GM12878 (cell line): Measurements from ENCODE around the gene FOLR3. TPM values are rescaled to one million over a fixed set of nuclear protein-coding genes. Genes with fewer than 3 reads are reported as not detected.

ENCODE experiments used
- ATAC-seq: fragments of 200-7000 bp; cut with Tn5 transposase; 3 replicates; pipeline ENCODE4 v1.9.1; 2020; ENCODE audit warnings: mild to moderate bottlenecking, moderate library complexity
- BruUV-seq: library from RNA; stranded (reverse); fragments of 400-500 nt; replicated peaks from 2 replicates; lab custom pipeline; 2021; lab: Mats Ljungman, UMichigan
- CTCF ChIA-PET: fragments of 300-600 bp; sonication (Branson Sonifier 250); formaldehyde crosslinking; extraction: SDS; loops from one replicate; lab custom pipeline; 2021; ENCODE audit warnings: inconsistent platforms; lab: Yijun Ruan, JAX
- POLR2A ChIA-PET: fragments of 350-600 bp; formaldehyde crosslinking; extraction: SDS; loops from one replicate; lab custom pipeline; 2021; ENCODE audit warnings: inconsistent platforms; lab: Charles Lee
- RAD21 ChIA-PET: fragments of 300-600 bp; sonication (Branson Sonifier 250); formaldehyde crosslinking; loops from one replicate; lab custom pipeline; 2023; ENCODE audit warnings: antibody characterized with exemption; ENCODE audit not compliant: unreplicated experiment; lab: Charles Lee
- SMC1A ChIA-PET: fragments of 300-600 bp; sonication (Branson Sonifier 250); formaldehyde crosslinking; loops from one replicate; lab custom pipeline; 2023; ENCODE audit not compliant: unreplicated experiment, uncharacterized antibody; lab: Charles Lee
- DNase-seq: peaks from one replicate; pipeline ENCODE4 v3.0.0-alpha.2; 2011; ENCODE audit warnings: low read depth, low spot score
- FAIRE-seq: peaks from 3 replicates; lab custom pipeline; 2011; peaks lifted over from hg19 to GRCh38; lab: Jason Lieb, UNC
- H2AFZ ChIP-seq: 2 replicates; pipeline ENCODE4 v1.6.0; 2011; ENCODE audit warnings: low read depth, low read length, control low read depth; ENCODE audit not compliant: control insufficient read depth
- H3K27ac ChIP-seq: 2 replicates; pipeline ENCODE4 v1.5.1; 2011; ENCODE audit warnings: control low read depth; ENCODE audit not compliant: control insufficient read depth, insufficient read depth
- H3K27me3 ChIP-seq, 2 experiments: replicated peaks in 1 of 2; 2 replicates each; pipeline versions ENCODE4 v1.6.0 to v1.6.1; 2011; ENCODE audit warnings: low read length in 1 of 2; ENCODE audit not compliant: control insufficient read depth in 2 of 2, insufficient read depth in 2 of 2
- H3K36me3 ChIP-seq, 2 experiments: 2 replicates each; pipeline ENCODE4 v1.5.1; 2011; ENCODE audit warnings: low read length in 1 of 2; ENCODE audit not compliant: control insufficient read depth in 2 of 2, insufficient read depth in 2 of 2
- H3K4me1 ChIP-seq: 2 replicates; pipeline ENCODE4 v1.6.1; 2011; ENCODE audit warnings: mild to moderate bottlenecking, low read length, moderate library complexity, mixed read lengths; ENCODE audit not compliant: control insufficient read depth, insufficient read depth
- H3K4me2 ChIP-seq: 2 replicates; pipeline ENCODE4 v1.6.0; 2011; ENCODE audit warnings: control low read depth; ENCODE audit not compliant: control insufficient read depth, insufficient read depth
- H3K4me3 ChIP-seq: fragments of 200-600 bp; sonication (generic); 2 replicates; pipeline ENCODE4 v1.5.1; 2016
- H3K79me2 ChIP-seq: 2 replicates; pipeline ENCODE4 v1.6.0; 2011; ENCODE audit warnings: low read length; ENCODE audit not compliant: control insufficient read depth, insufficient read depth
- H3K9ac ChIP-seq: 2 replicates; pipeline ENCODE4 v1.8.0; 2011; ENCODE audit warnings: low read length, control low read depth, mixed read lengths; ENCODE audit not compliant: control insufficient read depth, insufficient read depth
- H3K9me3 ChIP-seq: replicated peaks from 3 replicates; pipeline ENCODE4 v1.5.1; 2011; ENCODE audit warnings: mild to moderate bottlenecking, low read length; ENCODE audit not compliant: control insufficient read depth, insufficient read depth
- H4K20me1 ChIP-seq: 2 replicates; pipeline ENCODE4 v1.6.0; 2011; ENCODE audit not compliant: control insufficient read depth, insufficient read depth
- ATF2 ChIP-seq: IDR thresholded peaks from 2 replicates; pipeline ENCODE4 v1.6.1; 2012; ENCODE audit warnings: low read length, inconsistent platforms
- BCL11A ChIP-seq: IDR thresholded peaks from 2 replicates; pipeline ENCODE4 v1.6.1; 2011; ENCODE audit warnings: low read depth, low read length
- KLF5 ChIP-seq: fragments of 450-650 bp; IDR thresholded peaks from 2 replicates; pipeline ENCODE4 v1.6.1; 2014; ENCODE audit warnings: mild to moderate bottlenecking; ENCODE audit not compliant: partially characterized antibody
- NFYA ChIP-seq: IDR thresholded peaks from 2 replicates; pipeline ENCODE4 v1.6.1; 2011; ENCODE audit warnings: low read depth, mild to moderate bottlenecking, low read length, improper control_type of control experiment, borderline replicate concordance
- SMAD1 ChIP-seq: fragments of 450-650 bp; IDR thresholded peaks from 2 replicates; pipeline ENCODE4 v1.6.1; 2018; ENCODE audit warnings: mild to moderate bottlenecking, low read depth; ENCODE audit not compliant: partially characterized antibody
- WGBS: methylation state at CpG from one replicate; pipeline ENCODE4 v1.1.6; 2016; ENCODE audit warnings: low lambda C conversion rate; ENCODE audit not compliant: insufficient replicate concordance, insufficient coverage; ENCODE audit errors: missing lambda C conversion rate; 5-methylcytosine and 5-hydroxymethylcytosine counted together
- in situ Hi-C: fragments of 300-500 bp; cut with MboI; formaldehyde crosslinking; loops from 9 replicates; pipeline ENCODE4 v1.14.3; 2018; ENCODE audit warnings: mixed read lengths
- intact Hi-C: fragments of 100-400 bp; cut with micrococcal nuclease; formaldehyde crosslinking; loops from one replicate; pipeline ENCODE4 v1.14.2; 2022; ENCODE audit not compliant: unreplicated experiment
- polyA plus RNA-seq, 11 experiments: library from polyadenylated mRNA; depleted of rRNA in 4 of 11; unstranded in 6 of 11; stranded (reverse) in 5 of 11; fragments of >200 nt; fragmentation: Nextera tagmentation in 4 of 11; fragmentation: Illumina TruSeq in 1 of 11; extraction: Ambion mirVana in 4 of 11; extraction: Trizol in 1 of 11; gene quantifications; 1 replicate in 1 of 11; 2 replicates in 10 of 11; pipeline versions ENCODE4 v1.2.1 to v1.2.3, GENCODE V29; 2011 to 2016; ENCODE audit warnings: inconsistent platforms in 2 of 11, missing spikeins in 2 of 11, low read depth in 1 of 11
- total RNA-seq, 4 experiments: library from RNA; depleted of rRNA in 3 of 4; stranded (reverse); fragments of >200 nt in 3 of 4; fragmentation: Illumina TruSeq in 1 of 4; extraction: Trizol in 1 of 4; gene quantifications; 2 replicates each; pipeline versions ENCODE4 v1.2.1 to v1.2.3, GENCODE V29; 2013 to 2021
- TF ChIP-seq, protein P1 (sequence below): IDR thresholded peaks from 2 replicates; pipeline ENCODE4 v1.6.1; 2011; ENCODE audit warnings: borderline replicate concordance, low read depth, mild to moderate bottlenecking, moderate library complexity, mixed read lengths, low read length; ENCODE audit not compliant: insufficient read depth; ENCODE audit errors: extremely low read length
- TF ChIP-seq, protein P2 (sequence below): fragments of 450-650 bp; IDR thresholded peaks from 2 replicates; pipeline ENCODE4 v1.6.1; 2017; ENCODE audit warnings: mild to moderate bottlenecking

The FOLR3 gene
- total and polyA plus RNA-seq, 10 of the 15 experiments (the other 5 are each of a cell fraction or from before 2014, with no cell fraction given) = not detected

DNA sequence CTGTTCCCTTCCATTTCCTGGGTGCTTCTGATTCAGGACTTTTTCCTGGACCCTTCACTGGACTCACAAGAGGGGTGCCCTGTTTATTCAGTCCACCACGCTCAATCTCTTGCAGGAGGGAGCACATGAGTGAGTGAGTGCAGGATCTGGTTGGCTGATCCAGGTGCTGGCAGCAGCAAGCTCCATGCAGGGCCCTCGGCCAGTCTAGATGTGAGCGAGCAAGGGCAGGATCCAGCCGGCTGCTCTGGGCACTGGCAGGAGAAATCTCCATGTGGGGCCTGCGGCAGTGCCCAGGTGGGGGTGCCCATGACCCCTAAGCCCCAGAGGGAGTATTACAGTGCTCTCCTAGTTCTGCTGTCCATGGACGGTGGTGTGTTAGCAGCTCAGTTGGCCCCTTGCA, 11.5 kb upstream of the FOLR3 start:
- no peak for TF ChIP-seq ATF2
- FAIRE-seq (no peak), DNase-seq (no peak), ATAC-seq (no peak)
- no TSS peak for BruUV-seq
- Histone ChIP-seq H3K27me3 (no peaks in the 10 kb centered on the region), H3K4me3 (no peak overlapping the region), H3K9ac (no peak overlapping the region), H3K9me3 (peaks cover 2% of the 10 kb centered on the region; the same call in 2 of the 3 replicates), H3K4me1 (no peaks in the 10 kb centered on the region), H4K20me1 (no peaks in the 10 kb centered on the region), H2AFZ (no peak overlapping the region), H3K27ac (no peak overlapping the region), H3K4me2 (no peak overlapping the region), H3K36me3 (no peaks in the 10 kb centered on the region), H3K79me2 (no peaks in the 10 kb centered on the region)
- ChIA-PET RAD21 (no interaction called here), CTCF (interaction anchor here (1.5 to 2.1 kb wide), 2 partner anchors 32 to 99 kb away, joined by 5 read pairs; no protein-coding TSS in a partner anchor), POLR2A (interaction anchor here (0.6 kb wide), 1 partner anchor 208 kb away, joined by 3 read pairs; no protein-coding TSS in a partner anchor), SMC1A (no interaction called here)
- WGBS = 41% methylated on average over 6 of the region's 6 CpGs
- in situ Hi-C loops = no loop called here
- intact Hi-C loops = no loop called here

GRCh38 chr11:72125956-72126355, 9.6 kb upstream of the FOLR3 start:
- intact Hi-C loops = no loop called here
- ATAC-seq (no peak), DNase-seq (no peak), FAIRE-seq (no peak)
- Histone ChIP-seq H4K20me1 (no peaks in the 10 kb centered on the region), H3K27ac (no peak overlapping the region), H3K36me3 (no peaks in the 10 kb centered on the region), H3K79me2 (no peaks in the 10 kb centered on the region), H3K4me2 (no peak overlapping the region), H3K4me3 (no peak overlapping the region), H3K4me1 (no peaks in the 10 kb centered on the region), H2AFZ (no peak overlapping the region), H3K27me3 (no peaks in the 10 kb centered on the region), H3K9ac (no peak overlapping the region), H3K9me3 (peaks cover 2% of the 10 kb centered on the region; the same call in 2 of the 3 replicates)
- TF ChIP-seq, protein P1, sequence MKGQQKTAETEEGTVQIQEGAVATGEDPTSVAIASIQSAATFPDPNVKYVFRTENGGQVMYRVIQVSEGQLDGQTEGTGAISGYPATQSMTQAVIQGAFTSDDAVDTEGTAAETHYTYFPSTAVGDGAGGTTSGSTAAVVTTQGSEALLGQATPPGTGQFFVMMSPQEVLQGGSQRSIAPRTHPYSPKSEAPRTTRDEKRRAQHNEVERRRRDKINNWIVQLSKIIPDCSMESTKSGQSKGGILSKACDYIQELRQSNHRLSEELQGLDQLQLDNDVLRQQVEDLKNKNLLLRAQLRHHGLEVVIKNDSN = no peak
- TF ChIP-seq, protein P2, sequence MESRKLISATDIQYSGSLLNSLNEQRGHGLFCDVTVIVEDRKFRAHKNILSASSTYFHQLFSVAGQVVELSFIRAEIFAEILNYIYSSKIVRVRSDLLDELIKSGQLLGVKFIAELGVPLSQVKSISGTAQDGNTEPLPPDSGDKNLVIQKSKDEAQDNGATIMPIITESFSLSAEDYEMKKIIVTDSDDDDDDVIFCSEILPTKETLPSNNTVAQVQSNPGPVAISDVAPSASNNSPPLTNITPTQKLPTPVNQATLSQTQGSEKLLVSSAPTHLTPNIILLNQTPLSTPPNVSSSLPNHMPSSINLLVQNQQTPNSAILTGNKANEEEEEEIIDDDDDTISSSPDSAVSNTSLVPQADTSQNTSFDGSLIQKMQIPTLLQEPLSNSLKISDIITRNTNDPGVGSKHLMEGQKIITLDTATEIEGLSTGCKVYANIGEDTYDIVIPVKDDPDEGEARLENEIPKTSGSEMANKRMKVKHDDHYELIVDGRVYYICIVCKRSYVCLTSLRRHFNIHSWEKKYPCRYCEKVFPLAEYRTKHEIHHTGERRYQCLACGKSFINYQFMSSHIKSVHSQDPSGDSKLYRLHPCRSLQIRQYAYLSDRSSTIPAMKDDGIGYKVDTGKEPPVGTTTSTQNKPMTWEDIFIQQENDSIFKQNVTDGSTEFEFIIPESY = no peak
- TF ChIP-seq NFYA (no peak), KLF5 (no peak), BCL11A (no peak), SMAD1 (no peak)
- 0% methylated on average over 1 of the region's 1 CpG for WGBS
- POLR2A ChIA-PET = no interaction called here
- BruUV-seq = no TSS peak
- SMC1A ChIA-PET = no interaction called here
- RAD21 ChIA-PET = interaction anchor here (1.2 kb wide), 1 partner anchor 36 kb away, joined by 3 read pairs; no protein-coding TSS in a partner anchor
- CTCF ChIA-PET = interaction anchor here (0.6 to 2.4 kb wide), 3 partner anchors 18 to 190 kb away, joined by 3 to 16 read pairs (median 3); no protein-coding TSS in a partner anchor
- in situ Hi-C loops = no loop called here
